Thyroid gland (tissue), 4 donors: ENCODE data around the gene MSANTD2.

Source experiments
- POLR2A ChIP-seq, 2 donors: fragments of 450-650 bp; IDR thresholded peaks; one replicate each; pipeline ENCODE4 v1.6.1; 2017; ENCODE audit warnings: antibody characterized with exemption in 2 of 2, mild to moderate bottlenecking in 2 of 2, moderate library complexity in 1 of 2
- TF ChIP-seq, protein P1 (sequence below), 6 experiments: fragments of 200-600 bp in 3 of 6; fragments of 450-650 bp in 3 of 6; sonication (generic) in 3 of 6; IDR thresholded peaks; one replicate each; pipeline ENCODE4 v1.5.1; 2016 to 2019; ENCODE audit warnings: antibody characterized with exemption in 6 of 6, mild to moderate bottlenecking in 2 of 6, inconsistent platforms in 1 of 6, moderate library complexity in 1 of 6

GRCh38 chr11:124758355-124759265 is 41.6 kb downstream of the MSANTD2 start:
- TF ChIP-seq, protein P1, sequence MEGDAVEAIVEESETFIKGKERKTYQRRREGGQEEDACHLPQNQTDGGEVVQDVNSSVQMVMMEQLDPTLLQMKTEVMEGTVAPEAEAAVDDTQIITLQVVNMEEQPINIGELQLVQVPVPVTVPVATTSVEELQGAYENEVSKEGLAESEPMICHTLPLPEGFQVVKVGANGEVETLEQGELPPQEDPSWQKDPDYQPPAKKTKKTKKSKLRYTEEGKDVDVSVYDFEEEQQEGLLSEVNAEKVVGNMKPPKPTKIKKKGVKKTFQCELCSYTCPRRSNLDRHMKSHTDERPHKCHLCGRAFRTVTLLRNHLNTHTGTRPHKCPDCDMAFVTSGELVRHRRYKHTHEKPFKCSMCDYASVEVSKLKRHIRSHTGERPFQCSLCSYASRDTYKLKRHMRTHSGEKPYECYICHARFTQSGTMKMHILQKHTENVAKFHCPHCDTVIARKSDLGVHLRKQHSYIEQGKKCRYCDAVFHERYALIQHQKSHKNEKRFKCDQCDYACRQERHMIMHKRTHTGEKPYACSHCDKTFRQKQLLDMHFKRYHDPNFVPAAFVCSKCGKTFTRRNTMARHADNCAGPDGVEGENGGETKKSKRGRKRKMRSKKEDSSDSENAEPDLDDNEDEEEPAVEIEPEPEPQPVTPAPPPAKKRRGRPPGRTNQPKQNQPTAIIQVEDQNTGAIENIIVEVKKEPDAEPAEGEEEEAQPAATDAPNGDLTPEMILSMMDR (IDR thresholded peaks at IDR 0.05): peak; percentile 48 to 78 (median 70)
- TF ChIP-seq POLR2A (IDR thresholded peaks at IDR 0.05): peak in 1 of 2 donors; percentile 8
